AG09309 (cell line): ENCODE results near the gene KRT79.

Experiments
- DNase-seq: peaks from one replicate; pipeline ENCODE4 v3.0.0-alpha.2; 2010; ENCODE audit warnings: low read depth
- H3K4me3 ChIP-seq: 2 replicates; pipeline ENCODE4 v1.5.1; 2011; ENCODE audit warnings: mild to moderate bottlenecking, low read depth, low read length, moderate library complexity; ENCODE audit not compliant: control insufficient read depth
- TF ChIP-seq, protein P1 (sequence below): IDR thresholded peaks from 2 replicates; pipeline ENCODE4 v1.5.1; 2011; ENCODE audit warnings: mild to moderate bottlenecking, low read depth, low read length, inconsistent platforms; ENCODE audit not compliant: insufficient read depth, control insufficient read depth; ENCODE audit errors: missing control alignments

The KRT79 gene

DNA sequence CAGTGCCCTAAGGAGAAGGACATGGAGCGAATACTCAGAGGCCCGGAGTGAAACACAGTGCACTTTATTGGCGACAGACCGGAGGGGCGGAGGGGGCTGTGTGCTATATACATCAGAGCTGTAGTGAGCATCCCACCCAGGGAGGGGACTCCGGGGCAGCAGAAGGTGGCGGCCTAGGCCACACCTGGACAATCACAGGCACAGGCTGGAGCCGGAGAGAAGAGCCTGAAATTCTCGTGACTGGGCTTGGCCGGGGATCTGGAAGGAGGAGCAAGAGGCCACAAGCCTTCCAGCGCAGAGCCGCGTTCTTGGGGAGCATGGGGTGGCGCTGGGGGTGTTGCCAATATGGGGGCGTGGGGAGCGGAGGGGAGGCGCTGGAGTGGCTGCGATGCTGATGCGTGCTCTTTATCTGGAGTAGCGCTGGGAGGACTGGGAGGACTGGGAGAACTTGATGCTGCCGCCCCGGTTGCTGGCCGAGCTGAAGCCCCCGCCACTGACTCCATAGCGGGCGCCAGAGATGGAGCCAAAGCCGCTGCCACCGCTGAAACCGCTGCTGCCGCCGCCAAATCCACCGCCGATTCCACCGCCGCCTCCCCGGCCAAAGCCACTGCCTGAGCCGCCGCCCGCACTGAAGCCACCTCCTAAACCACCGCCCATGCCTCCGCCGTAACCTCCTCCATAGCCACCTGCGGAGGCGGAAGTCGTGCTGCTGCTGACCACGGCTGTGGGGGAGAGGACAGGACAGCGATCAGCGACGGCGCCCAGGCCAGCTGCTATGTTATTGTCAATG lies 44.3 kb downstream of the KRT79 start:
- TF ChIP-seq, protein P1, sequence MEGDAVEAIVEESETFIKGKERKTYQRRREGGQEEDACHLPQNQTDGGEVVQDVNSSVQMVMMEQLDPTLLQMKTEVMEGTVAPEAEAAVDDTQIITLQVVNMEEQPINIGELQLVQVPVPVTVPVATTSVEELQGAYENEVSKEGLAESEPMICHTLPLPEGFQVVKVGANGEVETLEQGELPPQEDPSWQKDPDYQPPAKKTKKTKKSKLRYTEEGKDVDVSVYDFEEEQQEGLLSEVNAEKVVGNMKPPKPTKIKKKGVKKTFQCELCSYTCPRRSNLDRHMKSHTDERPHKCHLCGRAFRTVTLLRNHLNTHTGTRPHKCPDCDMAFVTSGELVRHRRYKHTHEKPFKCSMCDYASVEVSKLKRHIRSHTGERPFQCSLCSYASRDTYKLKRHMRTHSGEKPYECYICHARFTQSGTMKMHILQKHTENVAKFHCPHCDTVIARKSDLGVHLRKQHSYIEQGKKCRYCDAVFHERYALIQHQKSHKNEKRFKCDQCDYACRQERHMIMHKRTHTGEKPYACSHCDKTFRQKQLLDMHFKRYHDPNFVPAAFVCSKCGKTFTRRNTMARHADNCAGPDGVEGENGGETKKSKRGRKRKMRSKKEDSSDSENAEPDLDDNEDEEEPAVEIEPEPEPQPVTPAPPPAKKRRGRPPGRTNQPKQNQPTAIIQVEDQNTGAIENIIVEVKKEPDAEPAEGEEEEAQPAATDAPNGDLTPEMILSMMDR: no peak
- no peak for DNase-seq
- H3K4me3 ChIP-seq: no peak overlapping the region

DNA sequence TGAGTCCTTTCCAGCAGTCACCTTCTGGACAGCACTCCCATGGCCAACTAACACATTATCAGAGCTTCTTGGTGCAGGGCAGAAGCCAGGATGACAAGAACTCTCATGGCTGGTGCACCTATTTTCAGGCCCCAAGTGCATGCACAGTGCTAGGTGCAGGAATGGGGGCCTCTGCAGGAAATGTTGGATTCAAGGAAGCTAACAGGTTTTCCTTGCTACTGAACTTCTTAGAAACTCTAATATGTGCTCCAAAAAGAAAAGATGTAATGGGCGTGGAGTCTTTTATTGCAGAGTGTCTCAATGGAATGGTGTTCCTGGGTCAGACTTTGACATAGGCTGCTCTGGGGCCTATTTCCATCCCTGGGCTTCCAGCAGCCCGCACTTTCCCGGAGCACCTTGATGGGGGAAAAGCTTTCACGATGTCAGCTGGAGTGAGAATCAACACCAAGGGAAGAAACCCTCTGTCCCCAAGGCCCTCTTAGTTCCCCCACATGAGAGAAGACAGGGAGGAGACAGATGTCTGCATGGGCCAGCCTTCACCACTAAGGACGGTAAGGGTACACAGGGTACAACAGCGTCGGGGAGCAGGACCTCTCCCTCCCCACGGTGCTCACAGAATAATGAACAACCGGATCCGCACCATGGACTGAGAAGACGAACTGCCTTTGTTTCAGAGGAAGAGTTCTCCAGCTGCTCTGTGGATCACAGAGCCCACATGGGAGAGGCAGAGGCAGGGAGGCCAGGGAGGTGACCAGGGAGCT lies 45.1 kb downstream of the KRT79 start:
- H3K4me3 ChIP-seq: no peak overlapping the region
- DNase-seq: no peak
- TF ChIP-seq, protein P1: no peak

DNA sequence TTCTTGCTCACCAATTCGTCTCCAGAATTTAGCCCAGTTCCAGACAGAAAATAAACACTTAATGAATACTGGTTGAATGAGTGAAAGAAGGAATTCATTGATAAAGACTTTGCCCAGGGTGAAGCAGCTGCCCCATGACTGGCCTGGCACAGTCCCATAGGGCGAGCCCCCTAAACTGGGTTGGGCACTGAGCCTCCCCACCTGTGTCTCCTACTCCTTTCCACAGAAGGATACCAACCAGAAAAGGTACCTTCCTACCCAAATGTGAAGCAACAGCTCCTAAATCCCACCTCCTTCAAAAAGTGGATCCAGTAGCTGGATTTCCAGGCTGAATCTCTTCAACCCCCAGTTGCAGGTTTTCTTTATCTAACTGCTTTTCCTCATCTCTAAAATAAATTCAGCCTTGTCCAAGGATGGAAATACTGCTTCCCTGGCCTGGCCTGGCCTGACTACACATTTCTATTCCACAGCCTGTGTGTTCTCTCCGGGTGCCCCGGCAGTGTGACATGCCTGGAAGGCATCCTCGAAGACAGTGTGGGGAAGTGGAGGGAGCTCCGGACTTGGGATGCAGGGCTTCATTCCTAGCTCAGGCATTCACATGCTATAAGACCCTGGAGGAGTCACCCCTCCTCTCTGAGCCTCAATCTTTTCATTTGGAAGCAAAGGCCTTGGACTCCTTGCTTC lies 45.8 kb downstream of the KRT79 start:
- DNase-seq: no peak
- H3K4me3 ChIP-seq: no peak overlapping the region
- TF ChIP-seq, protein P1: no peak

DNA sequence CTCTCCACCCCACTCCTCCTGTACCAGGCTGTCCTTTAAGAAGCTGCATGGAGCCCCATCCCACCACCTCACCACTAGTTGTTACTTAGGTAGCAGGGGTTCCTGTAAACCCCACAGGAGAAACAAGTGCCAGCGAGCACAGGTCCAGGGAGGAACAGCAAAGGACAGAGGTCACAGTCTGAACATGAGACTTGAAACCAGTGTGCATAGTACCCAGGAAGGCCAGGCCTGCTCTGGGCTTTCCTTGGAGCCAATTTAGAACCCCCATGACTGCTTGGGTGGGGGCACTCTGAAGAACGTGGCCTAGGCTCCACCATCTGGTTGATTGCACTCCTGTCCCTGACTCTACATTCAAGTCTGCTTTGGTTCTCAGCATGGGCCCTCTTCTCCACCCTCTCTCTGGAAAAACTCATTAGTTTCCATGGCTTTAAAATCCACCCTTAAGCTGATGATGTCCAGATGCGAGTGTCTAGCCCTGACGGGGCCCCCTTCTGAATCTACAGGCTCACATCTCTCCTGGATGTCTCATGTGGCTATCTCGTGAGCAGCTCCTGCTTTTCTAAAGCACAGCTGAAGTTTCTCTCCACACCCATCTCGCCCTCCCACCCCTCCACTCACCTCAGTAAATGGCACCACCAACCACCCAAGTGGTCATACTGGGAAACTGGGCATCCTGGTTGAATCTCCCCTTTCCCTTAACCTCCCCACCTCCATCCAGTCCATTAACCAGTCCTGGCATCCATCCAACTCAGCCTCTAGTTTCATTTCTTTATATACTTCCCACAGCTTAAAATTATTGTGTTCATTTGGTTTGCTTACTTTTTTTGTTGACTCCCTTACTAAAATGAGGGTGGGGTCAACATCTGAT lies 46.6 kb downstream of the KRT79 start:
- TF ChIP-seq, protein P1: no peak
- no peak for DNase-seq
- H3K4me3 ChIP-seq: no peak overlapping the region

DNA sequence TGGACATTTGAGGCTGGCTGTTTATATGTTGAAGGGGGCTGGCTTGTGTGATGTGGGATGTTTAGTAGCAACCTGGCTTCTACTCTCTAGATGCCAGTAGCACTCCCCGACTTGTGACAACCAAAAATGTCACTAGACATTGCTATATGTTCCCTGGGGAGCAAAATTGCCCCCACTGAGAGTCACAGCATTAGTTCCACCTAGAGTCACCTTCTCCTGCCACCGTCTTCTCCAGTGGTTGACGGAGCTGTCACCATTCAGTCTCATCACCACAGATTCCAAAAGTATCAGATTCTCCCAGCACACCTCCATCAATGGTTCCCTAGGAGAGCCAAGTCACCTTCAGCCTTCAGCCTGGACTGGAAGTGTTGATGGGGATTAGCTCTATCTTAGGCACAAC lies 49.2 kb downstream of the KRT79 start:
- TF ChIP-seq, protein P1: no peak
- DNase-seq: no peak
- no peak overlapping the region for H3K4me3 ChIP-seq
